C4-2B (cell line): ENCODE data around the gene ZFP36L1.

ENCODE experiments used
- CTCF ChIP-seq: fragments of 450-650 bp; conservative IDR thresholded peaks from 2 replicates; pipeline ENCODE4 v1.5.1; 2017; ENCODE audit warnings: mild to moderate bottlenecking
- ZFX ChIP-seq: fragments of 450-650 bp; IDR thresholded peaks from 2 replicates; pipeline ENCODE4 v1.6.1; 2017

DNA sequence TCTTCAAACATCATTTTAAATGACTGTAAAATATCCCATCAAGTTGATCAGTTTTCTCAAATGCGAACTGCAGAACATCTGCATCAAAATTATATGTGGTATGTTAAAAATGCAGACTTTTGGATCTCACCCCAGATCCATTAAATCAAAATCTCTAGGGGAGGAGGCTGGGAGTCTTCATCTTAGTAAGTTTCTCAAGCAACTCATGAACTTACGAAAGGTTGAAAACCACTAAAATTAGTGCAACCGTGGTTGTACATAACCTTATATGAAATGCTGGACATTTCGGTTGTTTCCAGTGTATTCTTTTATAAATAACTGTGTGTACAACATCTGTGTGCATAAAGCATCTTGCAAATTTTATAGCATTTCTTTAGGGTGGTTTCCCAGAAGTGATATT is 39.2 kb downstream of the ZFP36L1 start:
- TF ChIP-seq CTCF (no peak), ZFX (no peak)
